Measurements from ENCODE around the gene MACF1. TPM values are rescaled to one million over a fixed set of nuclear protein-coding genes. Genes with fewer than 3 reads are reported as not detected.
A peak's percentile ranks its signal among the peaks of the same experiment; 100 is the strongest.

Gene MACF1
- total RNA-seq, 1 experiment from 2014 or later, result 211 TPM

DNA sequence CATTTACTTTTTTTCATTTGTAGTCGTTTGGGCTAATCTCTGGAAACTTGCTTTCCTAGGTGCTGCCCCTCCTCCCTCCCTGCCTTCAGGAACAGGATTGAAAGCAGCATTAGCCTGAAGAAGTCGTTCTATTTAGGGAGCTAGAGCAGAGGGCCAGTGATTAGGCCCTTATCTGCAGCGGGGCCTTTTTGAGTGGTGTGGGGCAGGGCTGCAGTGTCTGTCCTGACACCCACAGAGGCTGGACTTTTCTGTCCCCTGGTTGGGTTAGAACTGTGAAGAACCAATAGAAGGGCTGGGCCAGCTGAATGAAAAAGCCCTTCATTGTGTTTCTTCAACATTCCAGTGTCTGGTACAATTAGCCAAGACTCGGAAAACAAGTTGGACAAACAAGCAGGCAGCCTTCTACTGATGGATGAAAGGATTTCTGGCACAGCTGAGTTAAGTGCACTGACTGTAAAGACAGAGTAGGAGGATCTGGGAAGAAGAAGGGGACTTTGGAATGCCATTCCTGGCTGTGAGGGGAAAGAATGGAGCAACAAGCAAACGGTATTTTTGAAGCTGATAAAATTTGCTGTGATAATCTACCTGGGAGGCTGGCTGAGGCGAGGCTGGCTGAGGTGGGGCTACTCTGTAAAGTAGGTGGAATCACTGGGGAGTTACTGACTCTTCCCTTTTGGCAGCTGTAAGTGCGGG is 9.7 kb downstream of the MACF1 start:
- no peaks in the 10 kb centered on the region for H3K9me3 ChIP-seq (replicated peaks)
- no peaks in the 10 kb centered on the region for H3K27me3 ChIP-seq (replicated peaks)
- peak in 1 of 2 experiments; percentile 47 for DNase-seq (ENCODE audit: low read depth in 1 of 2, low spot score in 2 of 2)
- H3K36me3 ChIP-seq, result peaks cover 11% of the 10 kb centered on the region
- peak overlapping the region; percentile 60 for H3K27ac ChIP-seq
- H3K4me3 ChIP-seq, result no peak overlapping the region
- H3K4me1 ChIP-seq (replicated peaks), result peaks cover 33% of the 10 kb centered on the region

DNA sequence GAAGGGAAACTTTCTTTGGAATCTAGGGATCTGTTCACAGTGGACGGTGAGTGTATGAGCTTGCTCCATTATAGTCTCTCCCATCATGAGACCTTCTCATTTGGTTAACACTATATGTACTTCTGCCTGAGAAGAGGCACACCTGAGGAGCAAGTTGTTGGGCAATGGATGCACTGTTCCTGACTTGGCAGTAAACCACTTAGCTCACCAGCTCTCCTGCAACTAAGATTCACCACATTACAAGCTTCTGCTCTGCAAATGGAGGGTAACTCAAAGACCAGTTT is 10.2 kb downstream of the MACF1 start:
- no peaks in the 10 kb centered on the region for H3K9me3 ChIP-seq (replicated peaks)
- H3K4me3 ChIP-seq, result no peak overlapping the region
- no peak for DNase-seq (ENCODE audit: low read depth in 1 of 2, low spot score in 2 of 2)
- no peaks in the 10 kb centered on the region for H3K27me3 ChIP-seq (replicated peaks)
- peaks cover 33% of the 10 kb centered on the region for H3K4me1 ChIP-seq (replicated peaks)
- H3K36me3 ChIP-seq, result peaks cover 11% of the 10 kb centered on the region
- H3K27ac ChIP-seq, result no peak overlapping the region

DNA sequence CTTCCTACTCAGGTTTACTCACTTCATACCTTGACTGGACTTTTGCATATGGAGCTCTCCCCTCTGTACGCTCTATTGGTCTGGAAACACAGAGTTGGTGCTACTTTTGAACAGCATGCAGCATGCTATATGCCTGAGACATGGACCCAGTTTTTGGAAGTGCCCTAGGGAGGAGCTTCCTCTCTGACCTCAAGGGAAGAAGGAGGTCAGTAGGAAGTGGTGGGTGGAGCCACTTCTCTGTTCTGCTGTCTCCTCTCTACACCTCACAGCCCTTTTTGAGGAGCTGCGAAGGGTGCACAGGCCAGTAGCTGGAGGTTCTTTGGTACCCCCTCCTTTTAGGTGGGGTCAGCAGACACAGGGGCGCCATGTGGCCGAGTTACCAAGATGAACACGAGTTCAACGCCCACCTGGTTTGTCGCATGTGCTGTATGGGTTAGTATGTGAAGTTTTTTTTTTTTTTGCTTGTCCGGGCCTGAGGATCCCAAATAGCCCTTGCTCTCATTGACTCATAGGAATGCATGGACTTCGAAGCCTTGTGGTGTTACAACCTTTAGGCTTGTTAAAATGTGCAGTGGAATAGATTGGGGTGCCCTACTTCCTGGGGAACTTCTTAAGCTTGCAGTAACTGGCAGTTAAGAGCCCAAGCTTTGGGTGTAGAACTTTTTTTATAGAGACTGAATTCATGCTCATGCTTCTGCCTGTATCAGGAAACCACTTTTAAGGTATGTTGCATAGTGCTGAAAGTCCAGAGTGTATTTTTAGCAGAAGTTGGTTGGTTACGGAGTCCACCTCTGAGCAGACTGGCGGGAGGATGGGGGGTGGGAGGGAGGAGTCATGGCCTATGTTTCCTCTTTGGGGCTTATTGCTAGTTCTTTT is 10.7 kb downstream of the MACF1 start:
- no peaks in the 10 kb centered on the region for H3K27me3 ChIP-seq (replicated peaks)
- no peak overlapping the region for H3K27ac ChIP-seq
- peaks cover 11% of the 10 kb centered on the region for H3K36me3 ChIP-seq
- H3K4me3 ChIP-seq, result no peak overlapping the region
- H3K4me1 ChIP-seq (replicated peaks), result peaks cover 33% of the 10 kb centered on the region
- H3K9me3 ChIP-seq (replicated peaks), result no peaks in the 10 kb centered on the region
- no peak for DNase-seq (ENCODE audit: low read depth in 1 of 2, low spot score in 2 of 2)

- no peaks in the 10 kb centered on the region for H3K27me3 ChIP-seq (replicated peaks)
- no peak overlapping the region for H3K27ac ChIP-seq
These were observed 12.3 kb downstream of the MACF1 start for GRCh38 chr1:39216771-39217170.

DNA sequence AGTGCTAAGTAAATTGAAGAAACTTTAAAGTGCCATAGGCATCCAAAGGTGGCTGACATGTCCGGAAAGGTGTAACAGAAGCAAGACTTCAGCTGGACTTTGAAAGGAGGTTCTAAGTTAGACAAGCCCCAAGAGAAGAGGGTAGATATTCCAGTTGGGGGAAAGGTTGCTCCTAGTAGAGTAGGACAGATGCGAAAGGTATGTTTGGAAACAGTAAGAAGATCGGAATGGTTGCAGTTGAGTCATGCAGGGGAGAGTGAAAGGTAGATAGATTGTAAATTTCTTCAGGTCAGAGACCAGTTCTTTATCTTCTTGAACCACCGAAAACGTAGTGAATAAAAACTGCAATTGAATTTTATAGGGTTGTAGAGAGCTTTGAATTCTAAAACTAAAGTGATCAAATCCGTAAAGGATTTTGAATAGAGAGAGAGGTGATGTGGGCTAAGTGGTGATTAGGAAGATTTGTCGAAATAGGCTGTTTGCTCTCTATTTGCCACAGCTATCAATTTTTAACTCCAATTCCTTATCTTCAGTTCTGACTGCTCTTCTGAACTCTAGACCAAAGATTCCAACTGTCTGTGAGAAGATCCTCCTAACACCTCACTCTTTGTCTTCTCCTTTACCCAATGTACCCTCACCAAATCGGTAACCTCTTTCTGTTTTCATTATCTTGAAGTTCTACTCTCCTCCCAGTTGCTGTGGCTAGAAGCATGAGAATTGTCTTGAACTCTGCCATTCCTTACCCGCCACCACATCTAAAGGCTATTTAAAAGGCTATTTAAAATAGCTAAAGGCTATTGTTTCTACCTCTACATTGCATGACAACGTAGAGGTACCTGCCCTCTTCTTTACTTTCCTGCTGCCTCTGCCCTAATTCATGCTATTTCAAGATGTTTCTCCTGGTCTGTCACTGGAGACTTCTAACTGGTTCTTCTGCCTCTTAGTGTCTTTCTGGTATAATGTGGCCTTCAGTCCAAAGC is 16.7 kb downstream of the MACF1 start:
- H3K4me3 ChIP-seq, result no peak overlapping the region
- H3K27ac ChIP-seq, result no peak overlapping the region
- H3K4me1 ChIP-seq (replicated peaks), result peaks cover 11% of the 10 kb centered on the region
- H3K9me3 ChIP-seq (replicated peaks), result no peaks in the 10 kb centered on the region
- no peaks in the 10 kb centered on the region for H3K36me3 ChIP-seq
- H3K27me3 ChIP-seq (replicated peaks), result no peaks in the 10 kb centered on the region
- DNase-seq (ENCODE audit: low read depth in 1 of 2, low spot score in 2 of 2), result no peak

More at GRCh38 chr1:39216771-39217170, 12.3 kb downstream of the MACF1 start:
- H3K4me3 ChIP-seq, result no peak overlapping the region
- no peaks in the 10 kb centered on the region for H3K9me3 ChIP-seq (replicated peaks)
- H3K36me3 ChIP-seq, result peaks cover 11% of the 10 kb centered on the region
- peaks cover 40% of the 10 kb centered on the region for H3K4me1 ChIP-seq (replicated peaks)
- DNase-seq (ENCODE audit: low read depth in 1 of 2, low spot score in 2 of 2), result no peak

DNA sequence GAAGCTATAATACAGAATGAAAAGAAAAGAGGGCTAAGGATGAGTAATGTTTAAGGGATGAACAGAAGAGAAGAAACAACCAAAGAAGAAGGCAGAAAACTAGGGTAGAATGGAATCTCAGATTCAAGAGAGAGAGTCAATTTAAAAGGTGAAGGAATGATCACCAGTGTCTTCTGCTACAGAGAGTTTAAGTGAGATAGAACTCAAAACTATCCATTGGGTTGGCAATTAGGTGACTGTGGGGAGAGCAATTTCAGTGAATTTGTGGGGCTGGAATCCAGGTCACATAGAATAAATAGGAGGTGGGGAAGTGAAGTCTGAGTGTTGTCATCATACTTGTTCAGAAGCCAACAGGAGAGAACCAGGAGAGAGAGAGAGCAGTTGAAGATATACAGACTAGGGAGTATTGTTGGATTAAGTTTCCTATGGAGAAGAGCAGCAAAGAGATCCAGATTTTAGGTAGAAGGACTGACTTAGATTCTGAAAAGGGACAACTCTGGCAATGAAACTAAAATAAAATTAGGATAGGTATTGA is 19.9 kb downstream of the MACF1 start:
- Histone ChIP-seq H3K4me1 (replicated peaks) (peaks cover 12% of the 10 kb centered on the region), H3K27ac (no peak overlapping the region), H3K9me3 (replicated peaks) (no peaks in the 10 kb centered on the region), H3K36me3 (no peaks in the 10 kb centered on the region), H3K4me3 (no peak overlapping the region), H3K27me3 (replicated peaks) (no peaks in the 10 kb centered on the region)
- no peak for DNase-seq (ENCODE audit: low read depth in 1 of 2, low spot score in 2 of 2)

DNA sequence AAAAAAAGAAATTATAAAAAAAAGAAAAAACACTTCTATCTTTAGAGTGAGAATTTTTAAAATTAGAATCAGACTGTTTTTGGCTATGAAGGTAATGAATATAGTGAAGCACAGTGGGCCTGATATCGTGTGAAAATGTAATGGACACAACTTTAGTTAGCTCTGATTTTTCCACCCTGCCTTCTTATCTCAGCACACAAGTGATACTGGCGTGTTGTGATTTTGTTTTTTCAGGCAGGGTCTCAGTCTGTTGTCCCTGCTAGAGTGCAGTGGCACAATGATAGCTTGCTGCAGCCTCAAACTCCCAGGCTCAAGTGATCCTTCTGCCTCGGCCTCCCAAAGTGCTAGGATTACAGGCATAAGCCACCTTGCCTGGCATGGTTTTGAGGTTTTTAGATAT is 22.3 kb downstream of the MACF1 start:
- DNase-seq (ENCODE audit: low read depth in 1 of 2, low spot score in 2 of 2), result no peak
- Histone ChIP-seq H3K4me1 (replicated peaks) (peaks cover 27% of the 10 kb centered on the region), H3K27ac (no peak overlapping the region), H3K27me3 (replicated peaks) (no peaks in the 10 kb centered on the region), H3K36me3 (no peaks in the 10 kb centered on the region), H3K9me3 (replicated peaks) (no peaks in the 10 kb centered on the region), H3K4me3 (no peak overlapping the region)

- peaks cover 27% of the 10 kb centered on the region for H3K4me1 ChIP-seq (replicated peaks)
- peaks cover 6% of the 10 kb centered on the region for H3K36me3 ChIP-seq
- no peak for DNase-seq (ENCODE audit: low read depth in 1 of 2, low spot score in 2 of 2)
- no peaks in the 10 kb centered on the region for H3K27me3 ChIP-seq (replicated peaks)
- no peaks in the 10 kb centered on the region for H3K9me3 ChIP-seq (replicated peaks)
- no peak overlapping the region for H3K27ac ChIP-seq
- no peak overlapping the region for H3K4me3 ChIP-seq
These were observed 23.8 kb downstream of the MACF1 start for GRCh38 chr1:39228252-39228651.

GRCh38 chr1:39229504-39229903 is 25.0 kb downstream of the MACF1 start:
- no peak for DNase-seq (ENCODE audit: low read depth in 1 of 2, low spot score in 2 of 2)
- no peaks in the 10 kb centered on the region for H3K27me3 ChIP-seq (replicated peaks)
- peaks cover 27% of the 10 kb centered on the region for H3K4me1 ChIP-seq (replicated peaks)
- H3K27ac ChIP-seq, result peak overlapping the region; percentile 61; the same call in 1 of the 2 replicates
- no peaks in the 10 kb centered on the region for H3K9me3 ChIP-seq (replicated peaks)
- no peak overlapping the region for H3K4me3 ChIP-seq
- peaks cover 9% of the 10 kb centered on the region for H3K36me3 ChIP-seq

DNA sequence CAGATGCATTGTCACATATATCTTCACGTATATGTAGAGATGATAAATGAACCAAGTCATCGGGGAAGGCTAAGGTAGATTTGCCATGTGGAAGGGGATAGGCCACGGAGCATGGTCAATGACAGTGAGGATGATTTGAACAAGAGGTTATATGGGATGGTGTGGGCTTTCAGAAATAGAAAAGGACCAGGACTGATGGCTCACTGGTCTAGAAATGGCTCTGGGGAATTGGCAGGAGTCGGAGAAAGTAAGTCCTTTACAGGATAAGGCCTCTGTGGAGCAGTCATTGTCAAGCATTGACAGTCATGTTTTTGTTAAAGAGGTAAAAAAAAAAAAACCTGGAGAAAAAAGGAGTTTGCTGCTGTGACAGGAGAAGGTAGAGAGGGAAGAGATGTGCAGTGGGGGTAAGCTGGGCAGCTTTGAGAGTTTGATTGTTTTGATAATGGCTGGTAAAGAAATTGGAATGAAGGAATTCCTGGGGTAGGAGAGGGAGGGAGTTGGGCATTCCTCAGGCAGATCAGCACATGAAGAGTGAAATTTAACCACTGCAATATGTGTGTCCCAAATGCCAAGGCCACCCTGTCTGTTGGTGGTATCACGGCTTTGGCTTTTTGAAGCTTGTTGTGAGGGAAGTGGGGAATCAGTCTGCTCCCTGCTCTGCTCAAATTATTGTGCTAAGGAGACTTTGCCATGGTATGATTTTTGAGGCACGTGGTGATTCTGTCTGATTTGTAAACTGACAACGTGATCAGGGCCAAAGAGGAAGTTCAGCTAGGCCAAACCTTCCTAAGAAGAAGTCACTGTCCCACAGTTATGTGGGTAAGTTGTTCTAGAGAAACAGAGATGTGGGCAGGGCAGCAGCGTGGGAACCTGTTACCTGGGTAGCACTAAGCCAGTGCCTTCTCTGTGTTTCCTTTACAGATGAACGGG is 26.0 kb downstream of the MACF1 start:
- Histone ChIP-seq H3K36me3 (peaks cover 9% of the 10 kb centered on the region), H3K9me3 (replicated peaks) (no peaks in the 10 kb centered on the region), H3K4me3 (no peak overlapping the region), H3K27me3 (replicated peaks) (no peaks in the 10 kb centered on the region), H3K4me1 (replicated peaks) (peaks cover 27% of the 10 kb centered on the region), H3K27ac (peak overlapping the region; percentile 61)
- peak; percentile 84 to 92 for DNase-seq (ENCODE audit: low read depth in 1 of 2, low spot score in 2 of 2)

GRCh38 chr1:39236971-39237370 is 32.5 kb downstream of the MACF1 start:
- H3K27ac ChIP-seq, result no peak overlapping the region
- H3K4me1 ChIP-seq (replicated peaks), result peaks cover 13% of the 10 kb centered on the region
- no peaks in the 10 kb centered on the region for H3K9me3 ChIP-seq (replicated peaks)
- H3K27me3 ChIP-seq (replicated peaks), result no peaks in the 10 kb centered on the region
- peaks cover 9% of the 10 kb centered on the region for H3K36me3 ChIP-seq
- DNase-seq (ENCODE audit: low read depth in 1 of 2, low spot score in 2 of 2), result no peak
- no peak overlapping the region for H3K4me3 ChIP-seq

GRCh38 chr1:39238476-39238875 is 34.0 kb downstream of the MACF1 start:
- H3K27me3 ChIP-seq (replicated peaks), result no peaks in the 10 kb centered on the region
- H3K27ac ChIP-seq, result no peak overlapping the region
- no peak overlapping the region for H3K4me3 ChIP-seq
- peak; percentile 41 to 49 for DNase-seq (ENCODE audit: low read depth in 1 of 2, low spot score in 2 of 2)
- H3K36me3 ChIP-seq, result peaks cover under 1% of the 10 kb centered on the region; the same call in 1 of the 2 replicates
- H3K9me3 ChIP-seq (replicated peaks), result no peaks in the 10 kb centered on the region
- peaks cover 9% of the 10 kb centered on the region for H3K4me1 ChIP-seq (replicated peaks)
